NK-92 (cell line): ENCODE measurements around the gene MLIP.
"Not testable (repeated sequence)": the region's sequence is repeated elsewhere in the genome, so short reads cannot be mapped to it uniquely, and the experiment has no call there.

ENCODE experiments used
- DNase-seq: peaks from one replicate; lab custom pipeline; 2025; ENCODE audit not compliant: unreplicated experiment; lab: John Stamatoyannopoulos, UW

MLIP gene

GRCh38 chr6:54111341-54112045 is at the start of gene MLIP:
TSS of gene MLIP (plus strand) at chr6:54111443. CDS start at chr6:54111480, 37 bp downstream.
- no peak for DNase-seq

- DNase-seq: no peak
Measured at GRCh38 chr6:54063228-54063539, 48.1 kb upstream of the MLIP start.

GRCh38 chr6:54068694-54069093 is 42.5 kb upstream of the MLIP start:
- DNase-seq: no peak

GRCh38 chr6:54070025-54070424 is 41.2 kb upstream of the MLIP start:
- no peak for DNase-seq

GRCh38 chr6:54071821-54072340 is 39.4 kb upstream of the MLIP start:
- DNase-seq: no peak

GRCh38 chr6:54072635-54073313 is 38.5 kb upstream of the MLIP start:
- no peak for DNase-seq

- no peak for DNase-seq
Measured at GRCh38 chr6:54073487-54073886, 37.8 kb upstream of the MLIP start.

GRCh38 chr6:54074109-54074508 is 37.1 kb upstream of the MLIP start:
- DNase-seq: no peak

GRCh38 chr6:54074578-54075195 is 36.6 kb upstream of the MLIP start:
- DNase-seq: no peak

GRCh38 chr6:54076159-54076789 is 35.0 kb upstream of the MLIP start:
- DNase-seq: no peak

GRCh38 chr6:54081499-54081898 is 29.7 kb upstream of the MLIP start:
- not testable (repeated sequence) for DNase-seq

GRCh38 chr6:54083287-54083686 is 28.0 kb upstream of the MLIP start:
- no peak for DNase-seq

GRCh38 chr6:54084231-54084630 is 27.0 kb upstream of the MLIP start:
- no peak for DNase-seq

- DNase-seq: no peak
Measured at GRCh38 chr6:54085047-54085446, 26.2 kb upstream of the MLIP start.

GRCh38 chr6:54085541-54085940 is 25.7 kb upstream of the MLIP start:
- no peak for DNase-seq

GRCh38 chr6:54086439-54086838 is 24.8 kb upstream of the MLIP start:
- DNase-seq: no peak

GRCh38 chr6:54087721-54088120 is 23.5 kb upstream of the MLIP start:
- no peak for DNase-seq

GRCh38 chr6:54093326-54093948 is 17.8 kb upstream of the MLIP start:
- DNase-seq: no peak

GRCh38 chr6:54094293-54094692 is 16.9 kb upstream of the MLIP start:
- DNase-seq: no peak

- no peak for DNase-seq
Measured at GRCh38 chr6:54094786-54095185, 16.5 kb upstream of the MLIP start.

- no peak for DNase-seq
Measured at GRCh38 chr6:54095723-54096122, 15.5 kb upstream of the MLIP start.
